Activated CD4-positive, alpha-beta T cell treated with anti-CD3 and anti-CD28 coated beads for 36 hours (primary cell): Measurements from ENCODE around the gene IGF2R. TPM values are rescaled to one million over a fixed set of nuclear protein-coding genes. Genes with fewer than 3 reads are reported as not detected.

ENCODE experiments used
- ATAC-seq: fragments of 200-7000 bp; cut with Tn5 transposase; one replicate; pipeline ENCODE4 v1.10.0; 2021; ENCODE audit warnings: mild to moderate bottlenecking, moderate library complexity
- CTCF ChIA-PET: fragments of 350-600 bp; sonication (Branson Sonifier 250); formaldehyde crosslinking; loops from one replicate; lab custom pipeline; 2021; ENCODE audit warnings: antibody characterized with exemption; lab: Charles Lee
- POLR2A ChIA-PET: fragments of 350-600 bp; sonication (Branson Sonifier 250); formaldehyde crosslinking; loops from one replicate; lab custom pipeline; 2021; ENCODE audit warnings: antibody characterized with exemption, inconsistent platforms; lab: Charles Lee
- DNase-seq: peaks from one replicate; pipeline ENCODE4 v3.0.0-alpha.2; 2020
- H3K27ac Mint-ChIP-seq: one replicate; pipeline ENCODE4 v1.8.0; 2021; ENCODE audit warnings: mixed read lengths
- H3K27me3 Mint-ChIP-seq: one replicate; pipeline ENCODE4 v1.8.0; 2021; ENCODE audit warnings: mixed read lengths
- H3K36me3 Mint-ChIP-seq: one replicate; pipeline ENCODE4 v1.8.0; 2021; ENCODE audit warnings: low read depth, mixed read lengths
- H3K4me1 Mint-ChIP-seq: one replicate; pipeline ENCODE4 v1.8.0; 2021; ENCODE audit warnings: mixed read lengths
- H3K4me3 Mint-ChIP-seq: one replicate; pipeline ENCODE4 v1.8.0; 2021; ENCODE audit warnings: mild to moderate bottlenecking, moderate library complexity, mixed read lengths
- H3K9me3 Mint-ChIP-seq: one replicate; pipeline ENCODE4 v1.8.0; 2021; ENCODE audit warnings: low read depth, mixed read lengths
- intact Hi-C, 2 experiments: fragments of 100-400 bp; cut with DNase I in 1 of 2; cut with micrococcal nuclease in 1 of 2; formaldehyde crosslinking; loops; one replicate each; pipeline versions ENCODE4 v1.14.2 to v1.15.1; 2022 to 2024; cut with DNase I, micrococcal nuclease
- total RNA-seq, 2 experiments: library from RNA; stranded (reverse); gene quantifications; one replicate each; pipeline ENCODE4 v1.2.3, GENCODE V29; 2021

Gene IGF2R
- total RNA-seq, 2 experiments from 2014 or later, result 55.6 to 65.6 TPM

GRCh38 chr6:160036331-160036695 is 67.4 kb downstream of the IGF2R start:
- Mint-ChIP-seq H3K9me3 (no peaks in the 10 kb centered on the region), H3K27ac (peak overlapping the region; percentile 27), H3K4me3 (no peak overlapping the region), H3K4me1 (peaks cover 3% of the 10 kb centered on the region), H3K27me3 (no peaks in the 10 kb centered on the region), H3K36me3 (peaks cover 55% of the 10 kb centered on the region)
- intact Hi-C loops, result no loop called here
- ChIA-PET CTCF (no interaction called here), POLR2A (no interaction called here)
- ATAC-seq, result no peak
- DNase-seq, result no peak

- Mint-ChIP-seq H3K27me3 (no peaks in the 10 kb centered on the region), H3K4me3 (no peak overlapping the region), H3K36me3 (peaks cover 50% of the 10 kb centered on the region), H3K4me1 (peaks cover 6% of the 10 kb centered on the region), H3K9me3 (no peaks in the 10 kb centered on the region), H3K27ac (no peak overlapping the region)
- ChIA-PET POLR2A (no interaction called here), CTCF (no interaction called here)
- ATAC-seq (no peak), DNase-seq (no peak)
- intact Hi-C loops, result no loop called here
These were observed 67.9 kb downstream of the IGF2R start for GRCh38 chr6:160036790-160037206.

GRCh38 chr6:160038479-160038878 is 69.6 kb downstream of the IGF2R start:
- Mint-ChIP-seq H3K36me3 (peaks cover 51% of the 10 kb centered on the region), H3K27me3 (no peaks in the 10 kb centered on the region), H3K4me1 (peaks cover 8% of the 10 kb centered on the region), H3K9me3 (no peaks in the 10 kb centered on the region), H3K27ac (no peak overlapping the region), H3K4me3 (no peak overlapping the region)
- DNase-seq, result no peak
- intact Hi-C loops, result no loop called here
- POLR2A ChIA-PET, result no interaction called here
- CTCF ChIA-PET, result interaction anchor here (0.6 to 2.1 kb wide), 3 partner anchors 15 to 171 kb away, joined by 3 to 5 read pairs (median 3); no protein-coding TSS in a partner anchor
- no peak for ATAC-seq

GRCh38 chr6:160039441-160039840 is 70.6 kb downstream of the IGF2R start:
- CTCF ChIA-PET, result interaction anchor here (0.7 to 2.1 kb wide), 4 partner anchors 15 to 416 kb away, joined by 3 to 5 read pairs (median 4); no protein-coding TSS in a partner anchor
- peaks cover 54% of the 10 kb centered on the region for H3K36me3 Mint-ChIP-seq

GRCh38 chr6:160040055-160040454 is 71.2 kb downstream of the IGF2R start:
- Mint-ChIP-seq H3K27ac (no peak overlapping the region), H3K36me3 (peaks cover 60% of the 10 kb centered on the region), H3K4me3 (no peak overlapping the region), H3K9me3 (no peaks in the 10 kb centered on the region), H3K27me3 (no peaks in the 10 kb centered on the region), H3K4me1 (peaks cover 8% of the 10 kb centered on the region)
- POLR2A ChIA-PET, result no interaction called here
- CTCF ChIA-PET, result no interaction called here
- intact Hi-C loops, result no loop called here
- no peak for ATAC-seq
- DNase-seq, result no peak

More at GRCh38 chr6:160039441-160039840, 70.6 kb downstream of the IGF2R start:
- intact Hi-C loops, result no loop called here
- DNase-seq (no peak), ATAC-seq (no peak)
- Mint-ChIP-seq H3K27me3 (no peaks in the 10 kb centered on the region), H3K9me3 (no peaks in the 10 kb centered on the region), H3K4me3 (no peak overlapping the region), H3K4me1 (peaks cover 8% of the 10 kb centered on the region), H3K27ac (peak overlapping the region; percentile 9)
- POLR2A ChIA-PET, result no interaction called here

GRCh38 chr6:160040527-160041264 is 71.8 kb downstream of the IGF2R start:
- H3K27ac Mint-ChIP-seq, result no peak overlapping the region
- ChIA-PET POLR2A (no interaction called here), CTCF (no interaction called here)
- intact Hi-C loops, result no loop called here
- no peaks in the 10 kb centered on the region for H3K9me3 Mint-ChIP-seq
- no peak overlapping the region for H3K4me3 Mint-ChIP-seq
- H3K36me3 Mint-ChIP-seq, result peaks cover 63% of the 10 kb centered on the region
- H3K4me1 Mint-ChIP-seq, result peaks cover 8% of the 10 kb centered on the region
- DNase-seq, result no peak
- no peak for ATAC-seq
- no peaks in the 10 kb centered on the region for H3K27me3 Mint-ChIP-seq

GRCh38 chr6:160041608-160042007 is 72.7 kb downstream of the IGF2R start:
- Mint-ChIP-seq H3K36me3 (peaks cover 63% of the 10 kb centered on the region), H3K27me3 (no peaks in the 10 kb centered on the region), H3K27ac (no peak overlapping the region), H3K4me1 (peaks cover 8% of the 10 kb centered on the region), H3K4me3 (no peak overlapping the region), H3K9me3 (no peaks in the 10 kb centered on the region)
- DNase-seq (no peak), ATAC-seq (peak; percentile 33)
- CTCF ChIA-PET, result no interaction called here
- POLR2A ChIA-PET, result no interaction called here
- intact Hi-C loops, result no loop called here

GRCh38 chr6:160042014-160042773 is 73.3 kb downstream of the IGF2R start:
- H3K27me3 Mint-ChIP-seq, result no peaks in the 10 kb centered on the region
- H3K4me1 Mint-ChIP-seq, result peaks cover 8% of the 10 kb centered on the region
- H3K27ac Mint-ChIP-seq, result no peak overlapping the region
- DNase-seq (no peak), ATAC-seq (no peak)
- no peaks in the 10 kb centered on the region for H3K9me3 Mint-ChIP-seq
- no peak overlapping the region for H3K4me3 Mint-ChIP-seq
- ChIA-PET POLR2A (interaction anchor here (0.6 kb wide), 1 partner anchor 42 kb away, joined by 6 read pairs; no protein-coding TSS in a partner anchor), CTCF (interaction anchor here (0.6 kb wide), 1 partner anchor 374 kb away, joined by 3 read pairs; no protein-coding TSS in a partner anchor)
- intact Hi-C loops, result no loop called here
- H3K36me3 Mint-ChIP-seq, result peaks cover 66% of the 10 kb centered on the region

GRCh38 chr6:160042788-160043301 is 74.0 kb downstream of the IGF2R start:
- DNase-seq (no peak), ATAC-seq (no peak)
- Mint-ChIP-seq H3K4me3 (no peak overlapping the region), H3K27me3 (no peaks in the 10 kb centered on the region), H3K36me3 (peaks cover 68% of the 10 kb centered on the region), H3K9me3 (no peaks in the 10 kb centered on the region), H3K4me1 (peaks cover 8% of the 10 kb centered on the region), H3K27ac (no peak overlapping the region)
- POLR2A ChIA-PET, result no interaction called here
- CTCF ChIA-PET, result interaction anchor here (0.6 kb wide), 1 partner anchor 373 kb away, joined by 3 read pairs; no protein-coding TSS in a partner anchor
- intact Hi-C loops, result no loop called here

GRCh38 chr6:160043784-160044183 is 74.9 kb downstream of the IGF2R start:
- Mint-ChIP-seq H3K36me3 (peaks cover 78% of the 10 kb centered on the region), H3K27ac (no peak overlapping the region), H3K9me3 (no peaks in the 10 kb centered on the region), H3K4me1 (peaks cover 4% of the 10 kb centered on the region), H3K27me3 (no peaks in the 10 kb centered on the region), H3K4me3 (no peak overlapping the region)
- POLR2A ChIA-PET, result no interaction called here
- DNase-seq (no peak), ATAC-seq (no peak)
- intact Hi-C loops, result no loop called here
- CTCF ChIA-PET, result interaction anchor here (0.8 kb wide), 1 partner anchor 33 kb away, joined by 3 read pairs; no protein-coding TSS in a partner anchor

- CTCF ChIA-PET, result no interaction called here
- peaks cover 84% of the 10 kb centered on the region for H3K36me3 Mint-ChIP-seq
- no peak for DNase-seq
- H3K4me3 Mint-ChIP-seq, result no peak overlapping the region
- H3K9me3 Mint-ChIP-seq, result no peaks in the 10 kb centered on the region
- ATAC-seq, result no peak
- intact Hi-C loops, result no loop called here
- H3K4me1 Mint-ChIP-seq, result peaks cover 4% of the 10 kb centered on the region
- H3K27me3 Mint-ChIP-seq, result no peaks in the 10 kb centered on the region
- H3K27ac Mint-ChIP-seq, result no peak overlapping the region
- POLR2A ChIA-PET, result no interaction called here
These were observed 75.8 kb downstream of the IGF2R start for GRCh38 chr6:160044687-160045086.
